Loucy (cell line): ENCODE data around the gene PSMB3.

ENCODE experiments used
- EZH2phosphoT487 ChIP-seq: fragments of 200-600 bp; IDR thresholded peaks from 2 replicates; pipeline ENCODE4 v1.6.1; 2018; ENCODE audit warnings: antibody characterized with exemption, mild to moderate bottlenecking, moderate library complexity, borderline replicate concordance
- TF ChIP-seq, protein P1 (sequence below): fragments of 200-600 bp; sonication (generic); conservative IDR thresholded peaks from 2 replicates; pipeline ENCODE4 v1.5.1; 2014; ENCODE audit warnings: mild to moderate bottlenecking, antibody characterized with exemption, low read length

DNA sequence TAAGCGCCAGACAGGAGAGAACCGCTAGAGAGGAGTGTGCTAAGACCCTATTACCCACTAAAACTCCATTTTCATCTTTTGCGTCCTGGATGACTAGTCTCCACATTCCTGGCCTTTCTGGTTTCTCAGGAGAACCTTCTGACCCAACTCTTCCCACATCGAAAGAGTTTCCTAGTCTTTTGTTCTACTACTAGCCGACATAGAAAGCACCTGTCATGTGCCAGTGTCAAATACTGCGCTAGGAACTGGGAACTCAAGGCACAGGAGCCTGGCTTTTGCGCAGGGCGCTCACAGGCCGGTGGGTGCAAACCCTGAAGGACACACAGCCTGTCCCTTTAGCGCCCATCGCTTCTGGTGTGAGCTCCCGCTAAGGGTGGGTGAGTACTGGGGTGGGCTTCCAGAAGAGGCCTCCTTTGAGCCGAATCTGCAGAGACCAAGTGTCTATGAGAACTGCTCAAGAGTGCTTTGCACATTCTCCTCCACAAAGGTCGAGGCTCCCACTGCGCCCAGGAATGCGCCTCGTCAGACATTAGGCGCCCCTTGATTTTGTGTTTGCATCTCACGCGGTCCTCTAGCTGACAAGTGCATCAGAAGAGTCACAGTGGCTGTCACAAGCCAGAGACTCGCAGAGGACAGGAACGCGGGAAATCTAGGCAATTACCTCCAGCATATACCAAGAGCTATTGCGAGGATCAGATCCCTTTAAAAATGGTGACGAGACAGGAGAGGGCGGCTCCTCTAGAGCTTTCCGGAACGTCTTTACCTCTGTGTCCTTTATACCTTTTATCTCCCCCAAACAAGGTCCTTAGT, 2.0 kb upstream of the PSMB3 start:
- TF ChIP-seq, protein P1, sequence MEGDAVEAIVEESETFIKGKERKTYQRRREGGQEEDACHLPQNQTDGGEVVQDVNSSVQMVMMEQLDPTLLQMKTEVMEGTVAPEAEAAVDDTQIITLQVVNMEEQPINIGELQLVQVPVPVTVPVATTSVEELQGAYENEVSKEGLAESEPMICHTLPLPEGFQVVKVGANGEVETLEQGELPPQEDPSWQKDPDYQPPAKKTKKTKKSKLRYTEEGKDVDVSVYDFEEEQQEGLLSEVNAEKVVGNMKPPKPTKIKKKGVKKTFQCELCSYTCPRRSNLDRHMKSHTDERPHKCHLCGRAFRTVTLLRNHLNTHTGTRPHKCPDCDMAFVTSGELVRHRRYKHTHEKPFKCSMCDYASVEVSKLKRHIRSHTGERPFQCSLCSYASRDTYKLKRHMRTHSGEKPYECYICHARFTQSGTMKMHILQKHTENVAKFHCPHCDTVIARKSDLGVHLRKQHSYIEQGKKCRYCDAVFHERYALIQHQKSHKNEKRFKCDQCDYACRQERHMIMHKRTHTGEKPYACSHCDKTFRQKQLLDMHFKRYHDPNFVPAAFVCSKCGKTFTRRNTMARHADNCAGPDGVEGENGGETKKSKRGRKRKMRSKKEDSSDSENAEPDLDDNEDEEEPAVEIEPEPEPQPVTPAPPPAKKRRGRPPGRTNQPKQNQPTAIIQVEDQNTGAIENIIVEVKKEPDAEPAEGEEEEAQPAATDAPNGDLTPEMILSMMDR = no peak
- no peak for TF ChIP-seq EZH2phosphoT487
